Aorta (tissue), 5 donors: ENCODE data around the gene RAB14. TPM values are rescaled to one million over a fixed set of nuclear protein-coding genes. Genes with fewer than 3 reads are reported as not detected.

Experiments used
- ATAC-seq: fragments of 200-7000 bp; cut with Tn5 transposase; one replicate; pipeline ENCODE4 v1.9.1; 2022; ENCODE audit warnings: moderate library complexity; ENCODE audit not compliant: low FRiP score
- DNase-seq, 2 donors: peaks; one replicate each; pipeline ENCODE4 v3.0.0-alpha.2; 2020
- H3K27ac ChIP-seq, 2 donors: one replicate each; pipeline ENCODE4 v1.5.1; 2013; ENCODE audit warnings: low read length in 2 of 2, mild to moderate bottlenecking in 2 of 2, moderate library complexity in 2 of 2, control low read depth in 1 of 2, inconsistent platforms in 1 of 2, low read depth in 1 of 2
- H3K27me3 ChIP-seq, 2 donors: one replicate each; pipeline ENCODE4 v1.6.1; 2013; ENCODE audit warnings: control low read depth in 1 of 2, low read length in 1 of 2, mild to moderate bottlenecking in 1 of 2, moderate library complexity in 1 of 2; ENCODE audit not compliant: insufficient read depth in 2 of 2, control insufficient read depth in 1 of 2
- H3K36me3 ChIP-seq, 2 donors: one replicate each; pipeline ENCODE4 v1.6.1; 2013; ENCODE audit warnings: control low read depth in 1 of 2, low read length in 1 of 2, mild to moderate bottlenecking in 1 of 2; ENCODE audit not compliant: insufficient read depth in 2 of 2, control insufficient read depth in 1 of 2
- H3K4me1 ChIP-seq, 2 donors: one replicate each; pipeline ENCODE4 v1.6.1; 2013; ENCODE audit warnings: low read length in 2 of 2, control low read depth in 1 of 2, mild to moderate bottlenecking in 1 of 2, moderate library complexity in 1 of 2; ENCODE audit not compliant: insufficient read depth in 2 of 2, control insufficient read depth in 1 of 2
- H3K4me3 ChIP-seq, 2 donors: one replicate each; pipeline ENCODE4 v1.5.1; 2013; ENCODE audit warnings: low read length in 2 of 2, control low read depth in 1 of 2, mild to moderate bottlenecking in 1 of 2
- H3K9me3 ChIP-seq: one replicate; pipeline ENCODE4 v1.6.1; 2013; ENCODE audit warnings: mild to moderate bottlenecking, low read length; ENCODE audit not compliant: control insufficient read depth
- WGBS, 2 donors: extraction: QIAGEN DNeasy Blood & Tissue Kit; methylation state at CpG; one replicate each; pipeline ENCODE4 v1.1.7; 2013; 5-methylcytosine and 5-hydroxymethylcytosine counted together
- intact Hi-C, 2 donors: fragments of 100-400 bp; cut with DNase I; formaldehyde crosslinking; loops; one replicate each; pipeline versions ENCODE4 v1.14.2 to v1.15.0; 2022
- polyA plus RNA-seq, 2 donors: library from polyadenylated mRNA; stranded (reverse); fragments of 200-250 nt; gene quantifications; one replicate each; pipeline ENCODE4 v1.2.3, GENCODE V29; 2013
- total RNA-seq, 2 donors: library from RNA; stranded (reverse); fragmentation: NEBNext Ultra II Directional; extraction: Animal tissue kit (Norgen Biotek cat#: 25700); gene quantifications; one replicate each; pipeline ENCODE4 v1.2.1, GENCODE V29; 2021
- donor health status: healthy with polysubstance abuse.
- donor health status: Bipolar disorder and iron deficiency.
- donor health status: DM: no; HTN: no; CAD: no.
- donor health status: DM: no; HTN: no; CAD: no.
- donor health status: DM: yes; HTN: yes; CAD: no.

The RAB14 gene
- total and polyA plus RNA-seq, 4 donors = 29.3 to 52.7 (median 40.5) TPM

- DNase-seq = no peak
- 83 to 86% methylated on average over 3 of the region's 3 CpGs for WGBS, 2 donors
- intact Hi-C loops = no loop called here
Measured at GRCh38 chr9:121237916-121238315, 36.2 kb upstream of the RAB14 start.

GRCh38 chr9:121235512-121235911 is 33.8 kb upstream of the RAB14 start:
- ATAC-seq (no peak), DNase-seq (no peak)
- WGBS, 2 donors = 75 to 76% methylated on average over 5 of the region's 5 CpGs
- H3K36me3 ChIP-seq = no peaks in the 10 kb centered on the region
- no peak overlapping the region for H3K27ac ChIP-seq
- H3K4me3 ChIP-seq = no peak overlapping the region
- no peaks in the 10 kb centered on the region for H3K27me3 ChIP-seq
- H3K9me3 ChIP-seq = no peaks in the 10 kb centered on the region
- H3K4me1 ChIP-seq = peaks cover 0 to 3% of the 10 kb centered on the region in 2 donors
- intact Hi-C loops = no loop called here

More at GRCh38 chr9:121237916-121238315, 36.2 kb upstream of the RAB14 start:
- no peak for ATAC-seq
- Histone ChIP-seq H3K27ac (no peak overlapping the region), H3K9me3 (no peaks in the 10 kb centered on the region), H3K27me3 (no peaks in the 10 kb centered on the region), H3K4me3 (no peak overlapping the region), H3K4me1 (peaks cover 2 to 3% of the 10 kb centered on the region in 2 donors), H3K36me3 (no peaks in the 10 kb centered on the region)

- no peak overlapping the region for H3K4me3 ChIP-seq
- no peak overlapping the region for H3K27ac ChIP-seq
- intact Hi-C loops = no loop called here
- WGBS, 2 donors = 91 to 92% methylated on average over 6 of the region's 6 CpGs
- no peaks in the 10 kb centered on the region for H3K9me3 ChIP-seq
- H3K36me3 ChIP-seq = no peaks in the 10 kb centered on the region
- no peak for DNase-seq
- H3K27me3 ChIP-seq = no peaks in the 10 kb centered on the region
- peaks cover 0 to 3% of the 10 kb centered on the region in 2 donors for H3K4me1 ChIP-seq
- ATAC-seq = no peak
Measured at GRCh38 chr9:121234832-121235161, 33.1 kb upstream of the RAB14 start.

- H3K36me3 ChIP-seq = no peaks in the 10 kb centered on the region
- H3K4me1 ChIP-seq = peaks cover 0 to 3% of the 10 kb centered on the region in 2 donors
- H3K27ac ChIP-seq = no peak overlapping the region
- no peaks in the 10 kb centered on the region for H3K27me3 ChIP-seq
- DNase-seq (no peak), ATAC-seq (no peak)
- 91 to 94% methylated on average over 11 of the region's 11 CpGs for WGBS, 2 donors
- no peaks in the 10 kb centered on the region for H3K9me3 ChIP-seq
- H3K4me3 ChIP-seq = no peak overlapping the region
- intact Hi-C loops = no loop called here
Measured at GRCh38 chr9:121233906-121234831, 32.5 kb upstream of the RAB14 start.

- DNase-seq = no peak
- ATAC-seq = no peak
- no peaks in the 10 kb centered on the region for H3K27me3 ChIP-seq
- 93 to 96% methylated on average over 4 of the region's 4 CpGs for WGBS, 2 donors
- no peak overlapping the region for H3K4me3 ChIP-seq
- H3K9me3 ChIP-seq = no peaks in the 10 kb centered on the region
- H3K36me3 ChIP-seq = no peaks in the 10 kb centered on the region
- intact Hi-C loops = no loop called here
- H3K27ac ChIP-seq = no peak overlapping the region
- peaks cover 0 to 3% of the 10 kb centered on the region in 2 donors for H3K4me1 ChIP-seq
Measured at GRCh38 chr9:121232251-121232650, 30.6 kb upstream of the RAB14 start.

GRCh38 chr9:121230256-121230655 is 28.6 kb upstream of the RAB14 start:
- no peak overlapping the region for H3K4me3 ChIP-seq
- H3K36me3 ChIP-seq = no peaks in the 10 kb centered on the region
- H3K9me3 ChIP-seq = no peaks in the 10 kb centered on the region
- H3K27ac ChIP-seq = no peak overlapping the region
- WGBS, 2 donors = 84 to 89% methylated on average over 5 of the region's 5 CpGs
- intact Hi-C loops = no loop called here
- peaks cover 0 to under 1% of the 10 kb centered on the region in 2 donors for H3K4me1 ChIP-seq
- ATAC-seq = no peak
- no peak for DNase-seq
- no peaks in the 10 kb centered on the region for H3K27me3 ChIP-seq

GRCh38 chr9:121227862-121228261 is 26.2 kb upstream of the RAB14 start:
- 65 to 71% methylated on average over 4 of the region's 4 CpGs for WGBS, 2 donors
- intact Hi-C loops = no loop called here
- Histone ChIP-seq H3K36me3 (no peaks in the 10 kb centered on the region), H3K9me3 (no peaks in the 10 kb centered on the region), H3K4me1 (no peaks in the 10 kb centered on the region), H3K27me3 (no peaks in the 10 kb centered on the region), H3K4me3 (no peak overlapping the region), H3K27ac (no peak overlapping the region)
- ATAC-seq (no peak), DNase-seq (no peak)

GRCh38 chr9:121226175-121226574 is 24.5 kb upstream of the RAB14 start:
- intact Hi-C loops = no loop called here

GRCh38 chr9:121225240-121225639 is 23.6 kb upstream of the RAB14 start:
- DNase-seq (no peak), ATAC-seq (no peak)
- Histone ChIP-seq H3K27ac (no peak overlapping the region), H3K9me3 (no peaks in the 10 kb centered on the region), H3K36me3 (no peaks in the 10 kb centered on the region), H3K27me3 (no peaks in the 10 kb centered on the region), H3K4me3 (no peak overlapping the region), H3K4me1 (no peaks in the 10 kb centered on the region)
- WGBS, 2 donors = 78 to 81% methylated on average over 5 of the region's 5 CpGs
- intact Hi-C loops = no loop called here

More at GRCh38 chr9:121226175-121226574, 24.5 kb upstream of the RAB14 start:
- no peak for DNase-seq
- Histone ChIP-seq H3K4me3 (no peak overlapping the region), H3K4me1 (no peaks in the 10 kb centered on the region), H3K36me3 (no peaks in the 10 kb centered on the region), H3K27me3 (no peaks in the 10 kb centered on the region), H3K27ac (no peak overlapping the region), H3K9me3 (no peaks in the 10 kb centered on the region)
- ATAC-seq = no peak
- WGBS, 2 donors = 86 to 89% methylated on average over 2 of the region's 2 CpGs
